ENCODE measurements around the gene PTPN20. TPM values are rescaled to one million over a fixed set of nuclear protein-coding genes. Genes with fewer than 3 reads are reported as not detected.

PTPN20 gene
- total RNA-seq, 1 donor from 2014 or later, result 0.13 TPM

- DNase-seq (ENCODE audit: low read depth in 2 of 2), result peak in 1 of 2 donors; percentile 16
Measured at GRCh38 chr10:47020471-47020870, 109.2 kb downstream of the PTPN20 start.

GRCh38 chr10:47021850-47022249, 110.6 kb downstream of the PTPN20 start:
- DNase-seq (ENCODE audit: low read depth in 2 of 2), result no peak

- DNase-seq (ENCODE audit: low read depth in 2 of 2), result no peak
Measured at GRCh38 chr10:47022311-47023131, 111.3 kb downstream of the PTPN20 start.

- no peak for DNase-seq (ENCODE audit: low read depth in 2 of 2)
Measured at GRCh38 chr10:47023237-47024045, 112.2 kb downstream of the PTPN20 start.

GRCh38 chr10:47024046-47024322, 112.8 kb downstream of the PTPN20 start:
- DNase-seq (ENCODE audit: low read depth in 2 of 2), result no peak

- peak; percentile 34 to 59 for DNase-seq (ENCODE audit: low read depth in 2 of 2)
Measured at GRCh38 chr10:47024399-47025252, 113.4 kb downstream of the PTPN20 start.

- no peak for DNase-seq (ENCODE audit: low read depth in 2 of 2)
Measured at GRCh38 chr10:47025253-47025539, 114.0 kb downstream of the PTPN20 start.

- no peak for DNase-seq (ENCODE audit: low read depth in 2 of 2)
Measured at GRCh38 chr10:47025540-47026300, 114.5 kb downstream of the PTPN20 start.

- no peak for DNase-seq (ENCODE audit: low read depth in 2 of 2)
Measured at GRCh38 chr10:47026301-47027107, 115.3 kb downstream of the PTPN20 start.

- DNase-seq (ENCODE audit: low read depth in 2 of 2), result no peak
Measured at GRCh38 chr10:47027108-47027783, 116.0 kb downstream of the PTPN20 start.

GRCh38 chr10:47027784-47028260, 116.6 kb downstream of the PTPN20 start:
- DNase-seq (ENCODE audit: low read depth in 2 of 2), result no peak

GRCh38 chr10:47028466-47028865, 117.2 kb downstream of the PTPN20 start:
- no peak for DNase-seq (ENCODE audit: low read depth in 2 of 2)

GRCh38 chr10:47029181-47030009, 118.2 kb downstream of the PTPN20 start:
- DNase-seq (ENCODE audit: low read depth in 2 of 2), result no peak

- no peak for DNase-seq (ENCODE audit: low read depth in 2 of 2)
Measured at GRCh38 chr10:47030191-47030703, 119.0 kb downstream of the PTPN20 start.

GRCh38 chr10:47031211-47031900, 120.1 kb downstream of the PTPN20 start:
- DNase-seq (ENCODE audit: low read depth in 2 of 2), result no peak

- no peak for DNase-seq (ENCODE audit: low read depth in 2 of 2)
Measured at GRCh38 chr10:47031901-47032465, 120.8 kb downstream of the PTPN20 start.

GRCh38 chr10:47033081-47033480, 121.9 kb downstream of the PTPN20 start:
- no peak for DNase-seq (ENCODE audit: low read depth in 2 of 2)
